Stimulated activated CD4-positive, alpha-beta T cell treated with anti-CD3 and anti-CD28 coated beads, Interleukin-15, amount 100 ng/mL, for 24 hours (primary cell): ENCODE data around the gene GAK.

Source experiments
- DNase-seq: peaks from one replicate; pipeline ENCODE4 v3.0.0-alpha.2; 2020

Gene GAK

GRCh38 chr4:885353-885752, 46.8 kb downstream of the GAK start:
- no peak for DNase-seq

DNA sequence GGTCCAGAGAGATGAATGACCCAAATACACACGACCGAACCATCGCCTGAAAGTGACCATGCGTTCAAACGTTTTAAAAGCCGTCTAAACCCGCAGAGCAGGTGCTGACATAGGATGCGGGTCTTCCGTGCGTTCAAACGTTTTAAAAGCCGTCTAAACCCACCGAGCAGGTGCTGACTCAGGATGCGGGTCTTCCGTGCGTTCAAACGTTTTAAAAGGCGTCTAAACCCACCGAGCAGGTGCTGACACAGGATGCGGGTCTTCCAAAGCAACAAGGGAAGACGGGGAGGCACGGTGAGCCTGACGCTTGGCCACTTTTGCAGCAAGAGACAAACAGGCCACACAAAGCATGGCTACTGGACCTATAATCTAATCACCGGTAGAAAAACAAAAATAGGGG, 47.2 kb downstream of the GAK start:
- no peak for DNase-seq

DNA sequence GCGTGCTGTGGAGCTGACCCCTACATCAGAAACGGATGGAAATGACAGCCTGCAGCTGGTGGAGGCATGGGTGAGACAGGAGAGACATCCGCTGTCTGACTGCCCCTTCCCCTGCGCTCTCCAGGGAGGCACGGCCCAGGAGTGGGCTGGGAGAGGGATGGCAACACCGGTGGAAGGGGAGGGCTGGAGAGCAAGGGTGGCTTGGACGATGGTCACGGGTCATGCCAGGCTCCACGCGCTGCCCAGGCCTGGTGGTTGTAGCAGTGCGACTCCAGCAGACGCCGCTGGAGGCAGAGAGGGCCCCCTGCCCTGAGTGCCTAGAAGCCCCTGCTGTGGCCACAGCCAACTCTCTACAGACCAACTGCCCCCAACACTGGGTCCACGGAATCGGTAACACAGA, 47.9 kb downstream of the GAK start:
- DNase-seq, result no peak

DNA sequence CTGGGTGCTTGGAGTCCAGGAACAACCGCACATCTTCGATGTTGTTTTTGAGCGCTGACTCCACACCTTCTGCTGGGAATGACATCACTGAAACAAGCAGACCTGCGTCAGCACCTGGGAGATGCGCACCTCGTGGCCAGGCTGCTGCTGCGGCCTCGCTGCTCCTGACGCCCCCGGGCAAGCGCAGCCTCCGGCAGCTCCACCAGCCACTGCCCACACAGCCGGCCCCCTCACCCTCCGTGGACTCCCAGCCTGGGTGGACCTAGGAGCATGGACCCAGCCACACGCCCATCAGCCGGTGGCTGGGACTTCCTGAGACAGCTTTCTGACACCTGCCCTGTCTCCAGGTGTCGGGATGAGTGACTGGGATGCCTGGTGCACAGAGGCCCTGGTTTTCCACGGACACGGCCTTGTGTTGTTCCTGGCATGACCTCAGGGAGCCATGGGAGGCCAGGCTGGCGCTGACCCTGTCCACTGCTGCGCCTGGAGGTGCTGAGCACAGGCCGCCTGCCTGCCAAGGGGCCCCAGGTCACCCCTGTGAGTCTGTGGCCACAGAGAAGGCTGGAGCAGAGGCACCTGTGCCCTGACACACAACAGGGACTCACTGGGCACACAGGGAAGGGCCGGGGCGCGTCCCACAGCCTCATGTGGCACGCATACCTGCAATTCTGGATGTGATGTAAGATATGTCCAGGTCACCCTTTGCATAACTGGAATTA, 48.6 kb downstream of the GAK start:
- no peak for DNase-seq

- DNase-seq, result no peak
Observed at GRCh38 chr4:882646-883045, 49.5 kb downstream of the GAK start.

- DNase-seq, result no peak
Observed at GRCh38 chr4:881709-882108, 50.4 kb downstream of the GAK start.

DNA sequence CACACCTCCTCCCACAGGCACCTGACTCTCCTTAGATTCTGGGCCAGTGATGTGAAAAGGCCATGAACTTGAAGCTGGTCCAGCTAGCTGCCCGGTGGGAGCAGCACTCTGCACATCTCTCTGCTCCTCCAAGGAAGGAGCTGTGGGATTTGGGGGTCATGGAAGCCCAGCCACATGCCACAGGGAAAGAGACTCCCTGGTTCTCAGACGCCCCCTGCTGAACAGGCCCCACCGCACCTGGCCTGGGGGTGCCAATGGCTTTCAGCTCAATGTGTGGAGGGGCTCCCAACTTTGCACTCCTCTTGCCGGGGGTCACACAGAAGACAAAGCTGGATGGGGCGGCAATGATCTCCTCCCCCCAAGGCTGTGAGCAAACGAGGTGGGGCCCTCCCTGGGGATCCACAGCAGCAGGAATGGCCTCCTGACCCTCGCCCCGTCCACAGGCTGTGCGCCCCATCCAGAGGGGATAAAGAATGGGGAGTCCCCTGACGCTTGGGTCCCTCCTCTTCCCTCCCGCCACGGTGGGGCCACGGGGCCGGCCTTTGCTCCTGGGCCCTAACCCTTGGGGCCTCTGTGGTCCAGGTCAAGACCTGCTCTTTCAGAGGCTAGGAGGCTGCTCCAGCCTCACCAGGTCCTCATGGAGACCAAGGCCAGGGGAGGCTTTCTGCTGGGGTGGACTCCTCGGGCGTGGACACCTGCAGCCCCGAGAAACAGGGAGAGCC, 51.3 kb downstream of the GAK start:
- no peak for DNase-seq

- DNase-seq, result peak; percentile 82
Observed at GRCh38 chr4:879729-880077, 52.4 kb downstream of the GAK start.

GRCh38 chr4:878796-879728, 53.1 kb downstream of the GAK start:
- peak; percentile 53 for DNase-seq

- no peak for DNase-seq
Observed at GRCh38 chr4:877502-877901, 54.6 kb downstream of the GAK start.

DNA sequence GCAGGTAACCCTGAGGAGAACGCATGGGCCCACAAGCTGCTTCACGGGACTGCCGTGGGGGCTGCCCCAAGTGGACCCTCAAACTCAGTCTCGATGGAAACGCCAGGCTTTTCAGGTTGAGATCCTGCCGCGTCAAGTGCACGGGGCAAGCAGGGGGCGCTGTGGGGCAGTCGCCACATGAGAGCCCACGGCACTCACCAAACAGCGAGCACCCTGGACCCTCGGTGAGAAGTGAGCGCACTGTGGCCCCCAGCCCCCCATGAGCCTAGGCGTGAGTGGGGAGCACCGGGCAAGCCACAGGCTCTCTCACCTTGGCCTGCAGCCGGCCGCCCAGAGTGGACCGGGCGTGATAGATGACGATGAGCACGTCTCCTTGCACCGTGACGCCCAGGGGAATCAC, 55.3 kb downstream of the GAK start:
- DNase-seq, result no peak

- DNase-seq, result no peak
Observed at GRCh38 chr4:875818-876423, 56.2 kb downstream of the GAK start.

DNA sequence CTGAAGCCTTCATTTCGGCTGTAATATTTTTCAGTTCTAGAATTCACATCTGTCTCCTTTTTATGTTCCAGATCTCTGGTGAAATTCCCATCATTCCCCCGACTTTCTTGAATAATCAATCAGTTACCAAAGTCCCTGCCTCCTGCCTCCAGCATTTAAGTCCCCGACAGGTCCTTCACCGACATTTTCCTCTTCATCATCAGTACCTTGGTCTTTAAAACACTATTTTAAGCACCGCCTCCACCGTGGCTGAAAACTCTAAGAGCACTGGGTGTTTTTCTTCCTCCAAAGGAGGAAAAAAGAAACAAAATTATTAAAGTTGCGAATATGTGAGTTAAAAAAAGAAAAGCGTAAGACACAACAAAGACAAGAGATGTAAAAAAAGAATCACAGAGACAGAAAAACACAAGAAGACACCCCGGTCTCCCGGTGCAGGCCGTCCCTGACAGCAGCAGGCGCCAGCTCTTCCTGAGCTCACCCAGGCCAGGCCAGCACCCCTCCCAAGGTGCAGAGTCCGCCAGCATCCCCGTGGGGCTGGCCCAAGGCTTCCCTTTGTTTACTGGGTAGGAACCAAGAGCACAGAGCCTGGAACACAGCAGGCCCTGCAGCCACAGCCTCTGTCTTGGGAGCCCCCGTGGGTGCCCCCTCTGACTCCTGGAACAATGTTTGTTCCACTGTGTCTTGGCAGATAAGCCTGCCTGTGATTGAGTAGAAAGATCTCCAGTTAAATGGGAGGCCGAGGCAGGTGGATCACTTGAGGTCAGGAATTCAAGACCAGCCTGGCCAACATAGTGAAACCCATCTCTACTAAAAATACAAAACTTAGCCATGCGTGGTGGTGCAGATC, 56.9 kb downstream of the GAK start:
- DNase-seq, result no peak

- no peak for DNase-seq
Observed at GRCh38 chr4:874056-874455, 58.1 kb downstream of the GAK start.

DNA sequence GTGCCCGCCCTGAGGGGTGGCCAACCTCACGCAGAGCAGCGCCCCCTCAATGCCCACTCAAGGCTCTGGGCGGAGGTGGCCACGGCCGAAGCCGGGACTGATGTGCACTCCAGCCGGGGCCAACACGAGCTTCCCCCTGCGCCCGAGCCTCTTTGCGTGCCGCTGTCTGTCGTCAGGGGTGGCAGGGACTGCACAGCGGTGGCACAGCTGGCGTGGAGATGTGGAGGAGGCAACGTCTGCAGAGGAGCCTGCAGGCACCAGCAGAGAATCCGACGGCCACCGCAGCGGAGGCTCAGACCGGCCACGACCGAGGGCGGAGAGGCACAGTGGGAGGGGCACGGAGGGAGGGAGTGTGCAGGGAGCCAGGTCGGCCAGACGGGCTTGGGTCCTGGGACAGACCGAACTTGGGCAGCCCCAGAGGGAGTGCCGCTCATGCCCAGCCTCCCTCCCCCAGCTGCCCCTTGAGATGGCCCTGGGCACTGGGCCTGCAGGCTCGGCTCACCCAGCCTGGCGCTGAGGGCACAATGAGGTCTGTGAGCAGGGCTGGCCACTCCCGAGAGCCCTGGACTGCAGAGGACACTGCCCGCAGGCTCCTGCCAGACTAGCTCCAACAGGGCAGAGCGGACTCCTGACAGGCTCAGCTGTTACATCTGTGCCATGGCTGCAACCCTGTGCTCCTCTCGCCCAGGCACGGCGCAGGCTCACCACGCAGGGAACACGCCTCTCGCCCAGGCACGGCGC, 59.7 kb downstream of the GAK start:
- DNase-seq, result no peak

DNA sequence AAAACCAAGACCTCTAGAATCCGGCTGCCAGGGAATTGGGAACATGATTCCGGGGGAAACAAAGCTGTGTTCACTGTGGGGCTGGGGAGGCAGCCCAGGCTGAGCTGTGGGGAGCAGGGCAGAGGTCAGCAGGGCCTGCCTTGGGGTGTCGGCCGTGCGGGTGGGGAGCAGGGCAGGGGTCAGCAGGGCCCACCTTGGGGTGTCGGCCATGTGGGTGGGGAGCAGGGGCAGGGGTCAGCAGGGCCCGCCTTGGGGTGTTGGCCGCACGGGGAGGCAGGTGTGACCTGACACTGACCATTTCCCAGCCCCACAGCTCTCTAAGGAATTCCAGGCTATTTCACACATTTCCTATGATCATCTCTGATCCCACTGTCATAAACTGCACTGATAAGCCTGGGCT, 60.6 kb downstream of the GAK start:
- no peak for DNase-seq

DNA sequence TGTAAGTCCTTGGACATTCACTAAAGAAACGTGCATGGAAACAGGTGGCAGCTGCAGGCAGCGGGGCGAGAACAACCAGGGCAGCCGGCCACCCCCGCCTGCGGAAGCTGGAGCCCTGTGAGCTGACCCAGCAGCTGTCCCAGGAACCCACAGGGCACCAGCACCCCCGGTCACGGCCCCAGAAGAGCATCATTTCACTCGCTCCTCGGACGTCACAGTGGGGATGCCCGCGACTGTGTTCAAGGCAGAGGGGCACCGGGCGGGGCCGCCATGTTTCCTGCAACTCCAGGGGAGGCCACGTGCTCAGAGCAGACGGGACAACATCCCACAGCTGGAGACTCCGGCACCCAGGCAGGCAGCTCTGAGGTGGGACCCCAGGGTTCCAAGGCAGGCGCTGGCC, 61.2 kb downstream of the GAK start:
- DNase-seq, result no peak

GRCh38 chr4:869776-870175, 62.3 kb downstream of the GAK start:
- DNase-seq, result no peak

DNA sequence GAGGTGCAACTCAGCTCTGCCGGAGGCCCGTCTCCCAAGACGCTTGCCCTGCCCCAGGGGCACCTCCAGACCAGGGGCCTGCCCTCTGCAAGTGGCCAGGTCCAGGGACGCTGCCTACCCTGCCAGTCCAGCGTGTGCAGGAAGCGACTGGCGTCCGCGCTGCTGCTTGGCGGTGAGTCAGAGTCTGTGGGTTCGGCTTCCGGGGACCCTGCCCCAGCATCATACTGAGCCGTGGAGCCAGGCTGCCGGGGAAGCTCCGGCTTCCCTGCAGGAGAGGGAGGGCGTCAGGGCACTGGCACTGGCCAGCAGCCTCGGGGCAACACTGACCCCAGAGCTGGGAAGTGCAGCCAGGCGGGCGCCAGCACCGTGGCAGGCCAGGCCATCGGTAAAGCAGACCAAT, 63.7 kb downstream of the GAK start:
- no peak for DNase-seq

GRCh38 chr4:867526-868250, 64.4 kb downstream of the GAK start:
- no peak for DNase-seq
